ENCODE results near the gene PCGF5. TPM values are rescaled to one million over a fixed set of nuclear protein-coding genes. Genes with fewer than 3 reads are reported as not detected.

PCGF5 gene
- polyA plus RNA-seq, 1 of the 3 experiments (the other 2 are of a cell fraction) = 14.5 TPM

DNA sequence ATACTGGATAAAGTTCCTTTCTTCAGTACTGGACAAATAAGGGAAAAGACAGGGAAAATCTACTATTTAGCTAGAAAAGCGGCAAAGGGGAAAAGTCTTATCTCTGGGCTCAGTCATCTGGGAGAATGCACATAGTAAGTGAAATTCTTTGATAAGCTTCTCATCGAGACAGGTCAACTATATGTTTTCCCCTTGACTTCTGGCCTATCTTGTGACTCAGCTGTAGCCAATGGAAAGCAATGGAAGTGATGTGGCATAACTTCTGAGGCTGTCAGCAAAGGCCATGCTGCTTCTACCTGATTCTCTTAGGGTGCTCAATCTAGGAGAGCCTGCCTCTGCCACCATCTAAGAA lies 91.9 kb downstream of the PCGF5 start (continued):
- TF ChIP-seq, protein P1, sequence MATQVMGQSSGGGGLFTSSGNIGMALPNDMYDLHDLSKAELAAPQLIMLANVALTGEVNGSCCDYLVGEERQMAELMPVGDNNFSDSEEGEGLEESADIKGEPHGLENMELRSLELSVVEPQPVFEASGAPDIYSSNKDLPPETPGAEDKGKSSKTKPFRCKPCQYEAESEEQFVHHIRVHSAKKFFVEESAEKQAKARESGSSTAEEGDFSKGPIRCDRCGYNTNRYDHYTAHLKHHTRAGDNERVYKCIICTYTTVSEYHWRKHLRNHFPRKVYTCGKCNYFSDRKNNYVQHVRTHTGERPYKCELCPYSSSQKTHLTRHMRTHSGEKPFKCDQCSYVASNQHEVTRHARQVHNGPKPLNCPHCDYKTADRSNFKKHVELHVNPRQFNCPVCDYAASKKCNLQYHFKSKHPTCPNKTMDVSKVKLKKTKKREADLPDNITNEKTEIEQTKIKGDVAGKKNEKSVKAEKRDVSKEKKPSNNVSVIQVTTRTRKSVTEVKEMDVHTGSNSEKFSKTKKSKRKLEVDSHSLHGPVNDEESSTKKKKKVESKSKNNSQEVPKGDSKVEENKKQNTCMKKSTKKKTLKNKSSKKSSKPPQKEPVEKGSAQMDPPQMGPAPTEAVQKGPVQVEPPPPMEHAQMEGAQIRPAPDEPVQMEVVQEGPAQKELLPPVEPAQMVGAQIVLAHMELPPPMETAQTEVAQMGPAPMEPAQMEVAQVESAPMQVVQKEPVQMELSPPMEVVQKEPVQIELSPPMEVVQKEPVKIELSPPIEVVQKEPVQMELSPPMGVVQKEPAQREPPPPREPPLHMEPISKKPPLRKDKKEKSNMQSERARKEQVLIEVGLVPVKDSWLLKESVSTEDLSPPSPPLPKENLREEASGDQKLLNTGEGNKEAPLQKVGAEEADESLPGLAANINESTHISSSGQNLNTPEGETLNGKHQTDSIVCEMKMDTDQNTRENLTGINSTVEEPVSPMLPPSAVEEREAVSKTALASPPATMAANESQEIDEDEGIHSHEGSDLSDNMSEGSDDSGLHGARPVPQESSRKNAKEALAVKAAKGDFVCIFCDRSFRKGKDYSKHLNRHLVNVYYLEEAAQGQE (IDR thresholded peaks at IDR 0.05; ENCODE audit: low read depth, low read length) = no peak

DNA sequence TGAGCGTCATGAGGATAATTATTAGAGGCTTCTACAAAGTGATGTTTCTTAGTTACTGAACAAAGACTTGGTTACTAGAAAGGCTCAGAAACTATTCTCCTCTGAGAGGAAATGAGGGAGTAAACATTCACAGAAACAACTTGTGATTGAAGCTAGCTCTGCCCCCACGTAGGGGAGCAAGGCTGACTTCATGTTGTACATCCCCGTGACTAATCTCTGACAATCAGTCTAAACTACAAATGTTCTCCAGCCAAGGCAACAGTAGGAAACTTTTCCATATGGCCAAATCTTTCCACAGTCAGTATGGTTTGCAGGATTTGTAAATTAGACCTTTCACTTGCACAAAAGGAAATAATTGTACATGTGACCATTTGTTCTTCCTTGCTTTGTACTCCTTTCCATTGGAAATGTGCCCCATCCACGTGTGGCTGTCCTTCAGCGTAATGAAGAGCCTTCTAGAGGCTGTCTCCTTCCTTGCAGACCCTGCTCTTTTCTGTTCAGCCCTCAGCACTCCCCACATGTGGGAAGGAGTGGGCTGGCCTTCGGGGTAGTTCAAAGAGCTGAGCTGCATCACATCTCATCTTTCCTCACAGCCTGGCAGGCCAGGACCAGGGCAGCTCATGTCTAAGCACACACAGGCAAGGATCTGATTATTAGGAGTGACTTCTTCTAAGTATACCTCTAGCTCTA lies 93.5 kb downstream of the PCGF5 start:
- H3K4me1 ChIP-seq (ENCODE audit: control insufficient read depth in 1 of 2, insufficient read depth in 2 of 2, low read depth in 1 of 2, low read length in 1 of 2) = peaks cover 3 to 14% of the 10 kb centered on the region in 2 experiments; a peak in 2 of 4 replicates
- POLR2A ChIA-PET = no interaction called here
- H3K9me3 ChIP-seq = no peaks in the 10 kb centered on the region
- H3K79me2 ChIP-seq (ENCODE audit: insufficient read depth) = no peaks in the 10 kb centered on the region
- H2AFZ ChIP-seq (ENCODE audit: low read depth) = peak overlapping the region; percentile 11; the same call in 1 of the 2 replicates
- WGBS (ENCODE audit: low lambda C conversion rate) = 64% methylated on average over 6 of the region's 6 CpGs
- no peaks in the 10 kb centered on the region for H3K27me3 ChIP-seq (ENCODE audit: insufficient read depth)
- peaks cover 5% of the 10 kb centered on the region for H3F3A ChIP-seq (replicated peaks; ENCODE audit: insufficient read depth)
- H3K4me3 ChIP-seq (ENCODE audit: low read depth in 2 of 2, low read length in 1 of 2) = no peak overlapping the region
- no peak for TF ChIP-seq JUND (IDR thresholded peaks at IDR 0.05)
- 0 out of 2 replicates have a peak, but pooled peaks have one; percentile 23 for TF ChIP-seq YY1 (IDR thresholded peaks at IDR 0.05; ENCODE audit: low read depth)
- no peak for TF ChIP-seq RAD21 (IDR thresholded peaks at IDR 0.05; ENCODE audit: low read length)
- TF ChIP-seq, protein P2, sequence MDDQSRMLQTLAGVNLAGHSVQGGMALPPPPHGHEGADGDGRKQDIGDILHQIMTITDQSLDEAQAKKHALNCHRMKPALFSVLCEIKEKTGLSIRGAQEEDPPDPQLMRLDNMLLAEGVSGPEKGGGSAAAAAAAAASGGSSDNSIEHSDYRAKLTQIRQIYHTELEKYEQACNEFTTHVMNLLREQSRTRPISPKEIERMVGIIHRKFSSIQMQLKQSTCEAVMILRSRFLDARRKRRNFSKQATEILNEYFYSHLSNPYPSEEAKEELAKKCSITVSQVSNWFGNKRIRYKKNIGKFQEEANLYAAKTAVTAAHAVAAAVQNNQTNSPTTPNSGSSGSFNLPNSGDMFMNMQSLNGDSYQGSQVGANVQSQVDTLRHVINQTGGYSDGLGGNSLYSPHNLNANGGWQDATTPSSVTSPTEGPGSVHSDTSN (IDR thresholded peaks at IDR 0.05) = peak; percentile 42
- peak; percentile 53 for TF ChIP-seq TCF12 (IDR thresholded peaks at IDR 0.05)
- TF ChIP-seq EP300 (IDR thresholded peaks at IDR 0.05; ENCODE audit: borderline replicate concordance in 1 of 2, low read depth in 1 of 2, low read length in 1 of 2) = no peak
- no peak for TF ChIP-seq SMC3 (IDR thresholded peaks at IDR 0.05; ENCODE audit: low read depth, low read length)
- peak; percentile 30; the same call in 1 of the 2 replicates for TF ChIP-seq FOSL2 (IDR thresholded peaks at IDR 0.05; ENCODE audit: borderline replicate concordance, low read depth)
- 0 out of 2 replicates have a peak, but pooled peaks have one; percentile 13 for TF ChIP-seq NFIC (IDR thresholded peaks at IDR 0.05; ENCODE audit: borderline replicate concordance)
- peak overlapping the region; percentile 22; the same call in 1 of the 2 replicates for H3K4me2 ChIP-seq
- no peak for DNase-seq
- H3K36me3 ChIP-seq (replicated peaks in 1 of 2; ENCODE audit: control insufficient read depth in 1 of 2, insufficient read depth in 2 of 2, low read length in 1 of 2) = no peaks in the 10 kb centered on the region
- H4K20me1 ChIP-seq (ENCODE audit: insufficient read depth) = no peaks in the 10 kb centered on the region
- CTCF ChIA-PET = interaction anchor here (4.5 kb wide), 1 partner anchor 15 kb away, joined by 23 read pairs; no protein-coding TSS in a partner anchor
- H3K9me2 ChIP-seq = no peaks in the 10 kb centered on the region
- H3K27ac ChIP-seq (ENCODE audit: low read depth in 2 of 2, low read length in 1 of 2) = peak overlapping the region in 1 of 2 experiments; percentile 44; a peak in 1 of 4 replicates
- no peak overlapping the region for H3K9ac ChIP-seq

DNA sequence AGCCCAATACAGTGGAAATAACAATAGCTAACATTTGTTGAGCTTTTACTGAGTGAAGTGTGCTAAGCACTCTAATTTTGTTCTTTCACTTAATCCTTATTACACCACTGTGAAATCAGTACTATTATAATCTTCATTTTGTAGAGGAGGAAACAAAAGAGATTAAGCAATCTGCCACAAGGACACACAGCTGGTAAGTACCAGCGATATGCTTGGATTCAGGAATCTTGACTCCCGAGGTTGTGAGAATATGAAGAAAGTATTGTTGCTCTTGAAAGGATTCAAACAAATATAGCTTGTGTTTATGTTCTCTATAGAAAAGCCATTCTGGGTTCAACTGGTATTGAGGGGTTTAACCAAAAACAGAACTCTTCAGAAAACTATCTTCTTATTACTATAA lies 96.0 kb downstream of the PCGF5 start:
- no peak for DNase-seq
- Histone ChIP-seq H3K27ac (ENCODE audit: low read depth in 2 of 2, low read length in 1 of 2) (no peak overlapping the region), H3K79me2 (ENCODE audit: insufficient read depth) (no peaks in the 10 kb centered on the region), H3K9ac (no peak overlapping the region), H3K4me1 (ENCODE audit: control insufficient read depth in 1 of 2, insufficient read depth in 2 of 2, low read depth in 1 of 2, low read length in 1 of 2) (peaks cover 3 to 14% of the 10 kb centered on the region in 2 experiments; a peak in 2 of 4 replicates), H3K4me3 (ENCODE audit: low read depth in 2 of 2, low read length in 1 of 2) (no peak overlapping the region), H2AFZ (ENCODE audit: low read depth) (no peak overlapping the region), H3K4me2 (no peak overlapping the region), H3K9me2 (no peaks in the 10 kb centered on the region), H4K20me1 (ENCODE audit: insufficient read depth) (no peaks in the 10 kb centered on the region), H3K9me3 (no peaks in the 10 kb centered on the region), H3K36me3 (replicated peaks in 1 of 2; ENCODE audit: control insufficient read depth in 1 of 2, insufficient read depth in 2 of 2, low read length in 1 of 2) (no peaks in the 10 kb centered on the region), H3K27me3 (ENCODE audit: insufficient read depth) (no peaks in the 10 kb centered on the region), H3F3A (replicated peaks; ENCODE audit: insufficient read depth) (peaks cover 5% of the 10 kb centered on the region)
- CTCF ChIA-PET = interaction anchor here (0.8 to 4.5 kb wide), 3 partner anchors 18 to 405 kb away, joined by 3 to 23 read pairs (median 4); no protein-coding TSS in a partner anchor
- POLR2A ChIA-PET = no interaction called here
- 61% methylated on average over 2 of the region's 2 CpGs for WGBS (ENCODE audit: low lambda C conversion rate)
- TF ChIP-seq MXI1 (IDR thresholded peaks at IDR 0.05; ENCODE audit: low read depth, low read length) (no peak), EP300 (IDR thresholded peaks at IDR 0.05; ENCODE audit: borderline replicate concordance in 1 of 2, low read depth in 1 of 2, low read length in 1 of 2) (no peak), ELF1 (IDR thresholded peaks at IDR 0.05) (no peak), TEAD4 (IDR thresholded peaks at IDR 0.05; ENCODE audit: borderline replicate concordance, insufficient read depth) (no peak), FOSL2 (IDR thresholded peaks at IDR 0.05; ENCODE audit: borderline replicate concordance, low read depth) (no peak), EZH2phosphoT487 (IDR thresholded peaks at IDR 0.05; ENCODE audit: borderline replicate concordance, low read depth) (no peak), SMC3 (IDR thresholded peaks at IDR 0.05; ENCODE audit: low read depth, low read length) (no peak)
- TF ChIP-seq, protein P3, sequence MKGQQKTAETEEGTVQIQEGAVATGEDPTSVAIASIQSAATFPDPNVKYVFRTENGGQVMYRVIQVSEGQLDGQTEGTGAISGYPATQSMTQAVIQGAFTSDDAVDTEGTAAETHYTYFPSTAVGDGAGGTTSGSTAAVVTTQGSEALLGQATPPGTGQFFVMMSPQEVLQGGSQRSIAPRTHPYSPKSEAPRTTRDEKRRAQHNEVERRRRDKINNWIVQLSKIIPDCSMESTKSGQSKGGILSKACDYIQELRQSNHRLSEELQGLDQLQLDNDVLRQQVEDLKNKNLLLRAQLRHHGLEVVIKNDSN (IDR thresholded peaks at IDR 0.05; ENCODE audit: borderline replicate concordance, low read depth) = no peak
- TF ChIP-seq, protein P1 (IDR thresholded peaks at IDR 0.05; ENCODE audit: low read depth, low read length) = no peak
